Activated naive CD8-positive, alpha-beta T cell treated with anti-CD3 and anti-CD28 coated beads, Interleukin-2, amount 10 ng/mL, durations not matched to agents 7 days and 5 days (primary cell): ENCODE data around the gene DPP3. TPM values are rescaled to one million over a fixed set of nuclear protein-coding genes. Genes with fewer than 3 reads are reported as not detected.

Source experiments
- ATAC-seq: fragments of 150-1000 bp; cut with Tn5 transposase; one replicate; pipeline ENCODE4 v1.10.0; 2021; ENCODE audit warnings: low read depth, moderate library complexity
- POLR2A ChIA-PET: fragments of 350-600 bp; sonication (Branson Sonifier 250); formaldehyde crosslinking; loops from one replicate; lab custom pipeline; 2021; ENCODE audit warnings: antibody characterized with exemption; lab: Charles Lee
- DNase-seq: peaks from one replicate; pipeline ENCODE4 v3.0.0; 2021
- H3K27ac Mint-ChIP-seq: one replicate; pipeline ENCODE4 v1.8.0; 2022; ENCODE audit warnings: mild to moderate bottlenecking, mixed read lengths
- H3K27me3 Mint-ChIP-seq: one replicate; pipeline ENCODE4 v1.8.0; 2022; ENCODE audit warnings: mild to moderate bottlenecking, moderate library complexity, mixed read lengths
- H3K36me3 Mint-ChIP-seq: one replicate; pipeline ENCODE4 v1.8.0; 2021; ENCODE audit warnings: mild to moderate bottlenecking, mixed read lengths
- H3K4me1 Mint-ChIP-seq: one replicate; pipeline ENCODE4 v1.8.0; 2021; ENCODE audit warnings: mixed read lengths
- H3K4me3 Mint-ChIP-seq: one replicate; pipeline ENCODE4 v1.8.0; 2022; ENCODE audit warnings: mild to moderate bottlenecking, moderate library complexity, mixed read lengths
- H3K9me3 Mint-ChIP-seq: one replicate; pipeline ENCODE4 v1.8.0; 2021; ENCODE audit warnings: mixed read lengths
- total RNA-seq, 2 experiments: library from RNA; stranded (reverse); gene quantifications; one replicate each; pipeline ENCODE4 v1.2.3, GENCODE V29; 2021

The DPP3 gene
- total RNA-seq, 2 experiments from 2014 or later: 44.9 to 45.7 TPM

GRCh38 chr11:66548041-66548440 lies 67.8 kb downstream of the DPP3 start:
- POLR2A ChIA-PET: no interaction called here
- Mint-ChIP-seq H3K4me3 (no peak overlapping the region), H3K9me3 (no peaks in the 10 kb centered on the region), H3K36me3 (peaks cover 3% of the 10 kb centered on the region), H3K27ac (no peak overlapping the region), H3K27me3 (peaks cover 7% of the 10 kb centered on the region), H3K4me1 (peaks cover 17% of the 10 kb centered on the region)
- DNase-seq (no peak), ATAC-seq (no peak)

GRCh38 chr11:66548774-66549630 lies 68.8 kb downstream of the DPP3 start:
- H3K27ac Mint-ChIP-seq: no peak overlapping the region
- H3K27me3 Mint-ChIP-seq: peaks cover 7% of the 10 kb centered on the region
- H3K4me1 Mint-ChIP-seq: peaks cover 9% of the 10 kb centered on the region
- POLR2A ChIA-PET: no interaction called here
- DNase-seq (no peak), ATAC-seq (no peak)
- H3K36me3 Mint-ChIP-seq: no peaks in the 10 kb centered on the region
- no peaks in the 10 kb centered on the region for H3K9me3 Mint-ChIP-seq
- H3K4me3 Mint-ChIP-seq: no peak overlapping the region

GRCh38 chr11:66549696-66550095 lies 69.5 kb downstream of the DPP3 start:
- Mint-ChIP-seq H3K27me3 (peaks cover 7% of the 10 kb centered on the region), H3K36me3 (no peaks in the 10 kb centered on the region), H3K9me3 (no peaks in the 10 kb centered on the region), H3K4me3 (no peak overlapping the region), H3K4me1 (peaks cover 4% of the 10 kb centered on the region), H3K27ac (no peak overlapping the region)
- POLR2A ChIA-PET: no interaction called here
- ATAC-seq (no peak), DNase-seq (no peak)

DNA sequence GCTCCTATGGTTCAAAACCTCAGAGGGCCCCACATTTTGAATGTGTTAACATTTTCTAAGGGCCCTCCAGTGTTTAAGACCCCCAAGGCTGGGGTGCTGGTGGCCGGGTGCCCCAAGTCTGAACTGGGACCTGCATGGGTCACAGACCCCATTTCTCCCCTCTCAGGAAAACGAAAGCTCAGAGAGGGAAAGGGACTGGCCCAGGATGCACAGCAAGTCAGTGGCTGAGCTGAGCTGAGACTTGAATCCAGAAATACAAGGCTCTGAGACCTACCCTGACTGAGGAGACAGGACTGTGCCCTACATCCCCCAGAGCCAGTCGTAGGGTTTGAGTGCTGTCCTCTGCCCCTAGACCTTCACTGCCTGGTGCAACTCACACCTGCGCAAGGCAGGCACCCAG lies 70.7 kb downstream of the DPP3 start:
- Mint-ChIP-seq H3K4me1 (peaks cover 1% of the 10 kb centered on the region), H3K27ac (no peak overlapping the region), H3K36me3 (no peaks in the 10 kb centered on the region), H3K27me3 (peaks cover 13% of the 10 kb centered on the region), H3K4me3 (no peak overlapping the region), H3K9me3 (no peaks in the 10 kb centered on the region)
- POLR2A ChIA-PET: no interaction called here
- DNase-seq (no peak), ATAC-seq (no peak)

GRCh38 chr11:66554602-66555001 lies 74.4 kb downstream of the DPP3 start:
- H3K9me3 Mint-ChIP-seq: no peaks in the 10 kb centered on the region
- POLR2A ChIA-PET: interaction anchor here (1.1 to 1.2 kb wide), 2 partner anchors 9 to 14 kb away, joined by 3 read pairs; partner anchors contain the start of genes ACTN3, CTSF and ZDHHC24
- H3K4me3 Mint-ChIP-seq: no peak overlapping the region
- H3K36me3 Mint-ChIP-seq: no peaks in the 10 kb centered on the region
- no peaks in the 10 kb centered on the region for H3K4me1 Mint-ChIP-seq
- H3K27ac Mint-ChIP-seq: no peak overlapping the region
- H3K27me3 Mint-ChIP-seq: peaks cover 13% of the 10 kb centered on the region
- ATAC-seq (no peak), DNase-seq (no peak)

GRCh38 chr11:66555416-66555815 lies 75.2 kb downstream of the DPP3 start:
- no peak for DNase-seq
- Mint-ChIP-seq H3K27ac (no peak overlapping the region), H3K9me3 (no peaks in the 10 kb centered on the region), H3K36me3 (no peaks in the 10 kb centered on the region), H3K27me3 (peaks cover 13% of the 10 kb centered on the region), H3K4me1 (no peaks in the 10 kb centered on the region), H3K4me3 (no peak overlapping the region)
- POLR2A ChIA-PET: interaction anchor here (0.6 to 1.2 kb wide), 3 partner anchors 9 to 80 kb away, joined by 3 read pairs; partner anchors contain the start of genes ACTN3, CTSF and ZDHHC24
- no peak for ATAC-seq

GRCh38 chr11:66556086-66556485 lies 75.9 kb downstream of the DPP3 start:
- no peaks in the 10 kb centered on the region for H3K4me1 Mint-ChIP-seq
- H3K27me3 Mint-ChIP-seq: peaks cover 13% of the 10 kb centered on the region
- no peak overlapping the region for H3K27ac Mint-ChIP-seq
- POLR2A ChIA-PET: no interaction called here
- ATAC-seq: no peak
- no peak overlapping the region for H3K4me3 Mint-ChIP-seq
- no peak for DNase-seq
- no peaks in the 10 kb centered on the region for H3K36me3 Mint-ChIP-seq
- H3K9me3 Mint-ChIP-seq: no peaks in the 10 kb centered on the region

- H3K36me3 Mint-ChIP-seq: no peaks in the 10 kb centered on the region
- H3K27ac Mint-ChIP-seq: no peak overlapping the region
- no peak for DNase-seq
- ATAC-seq: no peak
- H3K4me1 Mint-ChIP-seq: no peaks in the 10 kb centered on the region
- H3K27me3 Mint-ChIP-seq: peaks cover 13% of the 10 kb centered on the region
- POLR2A ChIA-PET: no interaction called here
- no peaks in the 10 kb centered on the region for H3K9me3 Mint-ChIP-seq
- no peak overlapping the region for H3K4me3 Mint-ChIP-seq
These were observed 77.6 kb downstream of the DPP3 start for GRCh38 chr11:66557733-66558326.

Other genes starting within 250 kb of the DPP3 start
- 10 to 100 TPM; 39.3 to 41.9 TPM for gene KLC2, start 222.7 kb upstream of the DPP3 start, total RNA-seq
- gene RAB1B, start 211.8 kb upstream of the DPP3 start, total RNA-seq: 100 to 1,000 TPM; 136 to 145 TPM
- 1 to 10 TPM; 2.1 to 2.7 TPM for gene CNIH2, start 202.3 kb upstream of the DPP3 start, total RNA-seq
- 10 to 100 TPM; 44.5 to 45.5 TPM for gene YIF1A, start 191.3 kb upstream of the DPP3 start, total RNA-seq
- not detected for gene TMEM151A, start 188.5 kb upstream of the DPP3 start, total RNA-seq
- 10 to 100 TPM; 80.3 to 85.5 TPM for gene CD248, start 163.4 kb upstream of the DPP3 start, total RNA-seq
- gene RIN1, start 144.0 kb upstream of the DPP3 start, total RNA-seq: 1 to 10 TPM; 3.0 to 5.7 TPM
- 10 to 100 TPM; 45.4 to 47.8 TPM for gene BRMS1, start 135.3 kb upstream of the DPP3 start, total RNA-seq
- 1 to 10 TPM; 9.5 to 9.7 TPM for gene B4GAT1, start 132.8 kb upstream of the DPP3 start, total RNA-seq
- gene SLC29A2, start 108.7 kb upstream of the DPP3 start, total RNA-seq: 10 to 100 TPM; 11.2 to 12.1 TPM
- gene NPAS4, start 59.4 kb upstream of the DPP3 start, total RNA-seq: under 1 TPM; 0.23 to 0.67 TPM
- 10 to 100 TPM; 53.9 to 64.4 TPM for gene MRPL11, start 41.6 kb upstream of the DPP3 start, total RNA-seq
- gene PELI3, start 13.5 kb upstream of the DPP3 start, total RNA-seq: 10 to 100 TPM; 10.6 to 10.7 TPM
- gene BBS1, start 30.2 kb downstream of the DPP3 start, total RNA-seq: 10 to 100 TPM; 22.6 to 26.4 TPM
- 10 to 100 TPM; 22.1 to 23.0 TPM for gene ZDHHC24, start 65.6 kb downstream of the DPP3 start, total RNA-seq
- gene ACTN3, start 66.5 kb downstream of the DPP3 start, total RNA-seq: under 1 TPM in 1 of 2 experiments, not detected in 1; 0.11 TPM
- gene CTSF, start 88.2 kb downstream of the DPP3 start, total RNA-seq: 10 to 100 TPM; 13.5 to 14.2 TPM
- under 1 TPM; 0.09 to 0.14 TPM for gene CCDC87, start 112.6 kb downstream of the DPP3 start, total RNA-seq
- gene CCS, start 112.8 kb downstream of the DPP3 start, total RNA-seq: 10 to 100 TPM; 46.6 to 47.5 TPM
- 100 to 1,000 TPM; 150 to 151 TPM for gene RBM14, start 136.2 kb downstream of the DPP3 start, total RNA-seq
- 100 to 1,000 TPM; 152 to 158 TPM for gene RBM4, start 158.3 kb downstream of the DPP3 start, total RNA-seq
- 10 to 100 TPM; 21.1 to 23.4 TPM for gene RBM4B, start 197.5 kb downstream of the DPP3 start, total RNA-seq
- gene SPTBN2, start 248.8 kb downstream of the DPP3 start, total RNA-seq: 1 to 10 TPM; 1.3 to 1.6 TPM